Lower lobe of right lung (tissue), 2 donors: ENCODE measurements around the gene TNIK. TPM values are rescaled to one million over a fixed set of nuclear protein-coding genes. Genes with fewer than 3 reads are reported as not detected.

Experiments
- ATAC-seq, 2 donors: fragments of 200-7000 bp; cut with Tn5 transposase; one replicate each; pipeline ENCODE4 v1.9.1; 2020 to 2022; ENCODE audit warnings: mild to moderate bottlenecking in 2 of 2, moderate library complexity in 2 of 2
- DNase-seq: peaks from one replicate; pipeline ENCODE4 v3.0.0-alpha.2; 2020
- H3K27ac ChIP-seq: fragments of 200-600 bp; one replicate; pipeline ENCODE4 v1.8.0; 2022
- H3K27me3 ChIP-seq: fragments of 200-600 bp; one replicate; pipeline ENCODE4 v1.8.0; 2022; ENCODE audit warnings: low read depth
- H3K36me3 ChIP-seq: fragments of 200-600 bp; one replicate; pipeline ENCODE4 v1.8.0; 2022; ENCODE audit warnings: mild to moderate bottlenecking
- H3K4me1 ChIP-seq: fragments of 200-600 bp; one replicate; pipeline ENCODE4 v1.8.0; 2022
- H3K4me3 ChIP-seq: fragments of 200-600 bp; one replicate; pipeline ENCODE4 v1.8.0; 2022; ENCODE audit warnings: mild to moderate bottlenecking
- H3K9me3 ChIP-seq: fragments of 200-600 bp; one replicate; pipeline ENCODE4 v1.8.0; 2022
- intact Hi-C: fragments of 100-400 bp; cut with DNase I; formaldehyde crosslinking; loops from one replicate; pipeline ENCODE4 v1.11.0; 2022
- total RNA-seq: library from RNA; stranded (reverse); fragmentation: NEBNext Ultra II Directional; extraction: Animal tissue kit (Norgen Biotek cat#: 25700); gene quantifications from one replicate; pipeline ENCODE4 v1.2.1, GENCODE V29; 2021
- TF ChIP-seq, protein P1 (sequence below): fragments of 200-600 bp; IDR thresholded peaks from one replicate; pipeline ENCODE4 v1.8.0; 2022; ENCODE audit warnings: antibody characterized with exemption, mild to moderate bottlenecking
- donor health status: DM: no; HTN: yes; CAD: no; lungs with severe emphysema.

Gene TNIK
- total RNA-seq, 1 donor from 2014 or later: 29.3 TPM

DNA sequence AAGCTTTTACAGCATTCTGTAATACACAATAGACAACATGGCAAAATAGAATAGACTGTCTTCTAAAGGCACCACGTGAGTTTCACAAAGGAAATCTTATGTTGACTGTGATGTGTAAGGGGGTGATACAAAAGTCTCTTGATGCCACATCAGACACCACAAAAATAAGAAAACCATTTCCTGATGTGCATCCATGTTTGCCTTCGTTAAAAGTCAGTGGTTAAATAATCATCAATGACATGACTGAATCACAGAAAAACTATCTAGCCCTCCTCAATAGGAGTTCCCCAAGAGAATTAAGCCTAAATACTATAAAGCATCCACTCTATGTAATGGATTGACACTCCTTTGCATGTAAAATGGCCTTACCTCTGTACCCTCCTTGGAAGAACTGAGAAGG, 235.0 kb downstream of the TNIK start:
- ATAC-seq: no peak
- peaks cover 3% of the 10 kb centered on the region for H3K9me3 ChIP-seq

DNA sequence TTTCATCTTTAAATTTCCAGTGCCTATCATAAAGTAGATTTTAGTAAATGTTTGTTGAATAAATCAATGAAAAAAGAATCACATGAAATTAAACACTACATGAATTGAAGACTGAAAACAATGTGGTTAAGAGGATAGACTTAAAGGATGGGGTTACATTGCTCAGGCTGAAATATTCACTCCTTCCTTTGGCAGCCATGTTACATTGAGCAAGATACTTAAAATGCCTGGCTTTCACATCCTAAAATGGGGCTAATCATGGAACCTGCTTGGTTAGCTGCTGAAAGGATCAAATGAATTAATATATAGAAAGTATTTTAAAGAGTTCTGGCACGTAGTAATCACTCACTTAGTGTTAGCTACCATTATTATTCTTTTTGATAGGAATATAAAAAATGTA, 236.8 kb downstream of the TNIK start:
- H3K36me3 ChIP-seq: no peaks in the 10 kb centered on the region
- intact Hi-C loops: no loop called here
- ATAC-seq (no peak), DNase-seq (no peak)
- no peak overlapping the region for H3K27ac ChIP-seq
- no peak overlapping the region for H3K4me3 ChIP-seq
- peaks cover 3% of the 10 kb centered on the region for H3K9me3 ChIP-seq
- H3K4me1 ChIP-seq: no peaks in the 10 kb centered on the region
- H3K27me3 ChIP-seq: no peaks in the 10 kb centered on the region
- TF ChIP-seq, protein P1, sequence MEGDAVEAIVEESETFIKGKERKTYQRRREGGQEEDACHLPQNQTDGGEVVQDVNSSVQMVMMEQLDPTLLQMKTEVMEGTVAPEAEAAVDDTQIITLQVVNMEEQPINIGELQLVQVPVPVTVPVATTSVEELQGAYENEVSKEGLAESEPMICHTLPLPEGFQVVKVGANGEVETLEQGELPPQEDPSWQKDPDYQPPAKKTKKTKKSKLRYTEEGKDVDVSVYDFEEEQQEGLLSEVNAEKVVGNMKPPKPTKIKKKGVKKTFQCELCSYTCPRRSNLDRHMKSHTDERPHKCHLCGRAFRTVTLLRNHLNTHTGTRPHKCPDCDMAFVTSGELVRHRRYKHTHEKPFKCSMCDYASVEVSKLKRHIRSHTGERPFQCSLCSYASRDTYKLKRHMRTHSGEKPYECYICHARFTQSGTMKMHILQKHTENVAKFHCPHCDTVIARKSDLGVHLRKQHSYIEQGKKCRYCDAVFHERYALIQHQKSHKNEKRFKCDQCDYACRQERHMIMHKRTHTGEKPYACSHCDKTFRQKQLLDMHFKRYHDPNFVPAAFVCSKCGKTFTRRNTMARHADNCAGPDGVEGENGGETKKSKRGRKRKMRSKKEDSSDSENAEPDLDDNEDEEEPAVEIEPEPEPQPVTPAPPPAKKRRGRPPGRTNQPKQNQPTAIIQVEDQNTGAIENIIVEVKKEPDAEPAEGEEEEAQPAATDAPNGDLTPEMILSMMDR: no peak

More for the DNA sequence above, 235.0 kb downstream of the TNIK start:
- Histone ChIP-seq H3K4me1 (no peaks in the 10 kb centered on the region), H3K27me3 (no peaks in the 10 kb centered on the region), H3K36me3 (no peaks in the 10 kb centered on the region), H3K4me3 (no peak overlapping the region), H3K27ac (no peak overlapping the region)
- TF ChIP-seq, protein P1: no peak
- intact Hi-C loops: no loop called here
- DNase-seq: no peak

DNA sequence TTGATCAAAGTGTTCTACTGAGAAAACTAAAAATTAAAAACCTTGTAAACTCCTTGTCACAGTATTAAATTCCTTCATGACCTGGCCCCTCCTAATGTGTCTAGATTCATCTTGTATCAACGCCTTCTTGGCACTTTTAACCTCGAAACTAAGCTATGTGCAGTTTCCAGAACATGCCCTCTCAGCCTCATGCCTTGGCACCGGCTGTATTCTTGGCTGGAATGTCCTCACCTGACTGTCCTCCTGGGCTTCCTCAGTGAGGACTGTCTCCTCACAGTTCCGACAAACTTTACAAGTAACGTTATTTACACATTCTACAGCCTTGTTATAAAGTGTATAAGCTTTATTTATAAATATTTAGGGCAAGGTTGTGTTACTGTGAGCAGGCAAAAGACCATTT, 237.2 kb downstream of the TNIK start:
- Histone ChIP-seq H3K27me3 (no peaks in the 10 kb centered on the region), H3K4me1 (no peaks in the 10 kb centered on the region), H3K9me3 (peaks cover 3% of the 10 kb centered on the region), H3K27ac (no peak overlapping the region), H3K36me3 (no peaks in the 10 kb centered on the region), H3K4me3 (no peak overlapping the region)
- DNase-seq (no peak), ATAC-seq (no peak)
- intact Hi-C loops: no loop called here
- TF ChIP-seq, protein P1: no peak

DNA sequence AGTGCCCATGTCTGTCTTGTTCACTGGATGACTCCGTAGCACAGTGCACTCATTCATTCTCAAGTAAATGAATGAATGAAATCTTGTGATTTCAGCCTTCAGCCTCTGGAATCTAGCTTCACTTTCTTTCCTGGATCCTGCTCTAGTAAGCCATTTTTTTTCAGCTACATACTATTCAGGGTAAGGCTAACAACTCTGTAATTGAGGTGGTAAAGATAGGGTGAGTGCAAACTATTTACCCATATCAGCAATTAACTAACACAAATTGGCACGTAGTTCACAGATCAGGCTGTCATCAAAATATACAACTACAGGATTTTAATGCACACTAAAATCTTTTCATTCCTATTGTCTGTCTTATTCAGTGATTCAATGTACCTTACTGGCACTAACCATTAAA, 238.6 kb downstream of the TNIK start:
- Histone ChIP-seq H3K36me3 (no peaks in the 10 kb centered on the region), H3K9me3 (peaks cover 3% of the 10 kb centered on the region), H3K27ac (no peak overlapping the region), H3K4me3 (no peak overlapping the region), H3K4me1 (no peaks in the 10 kb centered on the region), H3K27me3 (no peaks in the 10 kb centered on the region)
- intact Hi-C loops: no loop called here
- no peak for DNase-seq
- TF ChIP-seq, protein P1: no peak
- no peak for ATAC-seq

DNA sequence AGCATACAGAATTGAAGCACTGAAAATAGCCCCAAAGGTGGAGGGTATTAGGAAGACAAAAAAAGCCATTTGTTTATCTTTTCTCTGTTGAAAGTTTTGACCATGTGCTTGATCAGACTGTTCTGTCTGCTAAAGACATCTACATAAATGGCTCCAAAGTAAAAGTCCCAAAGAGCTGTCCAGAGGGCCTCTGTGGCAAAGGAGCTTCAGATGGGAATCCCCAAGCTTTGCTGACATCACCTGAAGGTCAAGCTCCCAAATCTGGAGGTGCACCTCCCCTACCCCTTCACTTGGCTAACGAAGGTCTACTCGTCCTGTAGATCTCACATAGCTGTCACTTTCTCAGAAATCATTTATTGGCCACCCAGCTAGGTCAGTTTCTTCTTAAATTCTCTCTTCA, 239.1 kb downstream of the TNIK start:
- Histone ChIP-seq H3K27ac (no peak overlapping the region), H3K36me3 (no peaks in the 10 kb centered on the region), H3K4me3 (no peak overlapping the region), H3K4me1 (no peaks in the 10 kb centered on the region), H3K27me3 (no peaks in the 10 kb centered on the region), H3K9me3 (peaks cover 3% of the 10 kb centered on the region)
- intact Hi-C loops: no loop called here
- DNase-seq (no peak), ATAC-seq (no peak)
- TF ChIP-seq, protein P1: no peak

DNA sequence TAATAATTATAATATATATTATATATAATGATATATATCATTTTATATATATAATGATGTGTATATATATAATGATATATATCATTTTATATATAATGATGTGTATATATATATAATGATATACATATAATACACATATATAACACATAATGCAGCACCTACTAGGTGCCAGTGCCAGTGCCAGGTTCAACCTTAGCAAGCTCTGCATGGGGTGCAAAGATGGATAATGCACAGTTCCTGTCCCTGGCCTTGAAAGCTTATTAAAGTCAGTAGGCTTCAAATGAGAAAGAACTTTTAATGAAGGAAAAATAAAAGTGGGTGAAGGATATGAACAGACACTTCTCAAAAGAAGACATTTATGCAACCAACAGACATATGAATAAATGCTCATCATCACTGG, 240.9 kb downstream of the TNIK start:
- no peaks in the 10 kb centered on the region for H3K9me3 ChIP-seq
- no peak overlapping the region for H3K27ac ChIP-seq
- H3K4me3 ChIP-seq: no peak overlapping the region
- TF ChIP-seq, protein P1: no peak
- H3K36me3 ChIP-seq: no peaks in the 10 kb centered on the region
- no peak for DNase-seq
- intact Hi-C loops: no loop called here
- H3K27me3 ChIP-seq: no peaks in the 10 kb centered on the region
- ATAC-seq: no peak
- H3K4me1 ChIP-seq: no peaks in the 10 kb centered on the region
